IPS DF 6.9 (cell line): Measurements from ENCODE around the gene LTBP2.

ENCODE experiments used
- DNase-seq: peaks from one replicate; pipeline ENCODE4 v3.0.0-alpha.2; 2013; ENCODE audit warnings: low read depth, low spot score
- H3K27ac ChIP-seq: one replicate; pipeline ENCODE4 v1.5.1; 2013; ENCODE audit warnings: low read length, control low read depth
- H3K27me3 ChIP-seq: 2 replicates; pipeline ENCODE4 v1.6.1; 2013; ENCODE audit warnings: mild to moderate bottlenecking, low read length; ENCODE audit not compliant: control insufficient read depth, insufficient read depth
- H3K36me3 ChIP-seq: 2 replicates; pipeline ENCODE4 v1.6.1; 2013; ENCODE audit warnings: low read length; ENCODE audit not compliant: control insufficient read depth, insufficient read depth
- H3K4me1 ChIP-seq: 2 replicates; pipeline ENCODE4 v1.6.1; 2013; ENCODE audit warnings: low read length; ENCODE audit not compliant: control insufficient read depth, insufficient read depth
- H3K4me3 ChIP-seq: 2 replicates; pipeline ENCODE4 v1.5.1; 2013; ENCODE audit warnings: mild to moderate bottlenecking, low read length
- H3K9me3 ChIP-seq: 2 replicates; pipeline ENCODE4 v1.6.1; 2013; ENCODE audit warnings: low read length, inconsistent platforms; ENCODE audit not compliant: control insufficient read depth, insufficient read depth
- WGBS: extraction: QIAGEN DNeasy Blood & Tissue Kit; methylation state at CpG from one replicate; pipeline ENCODE4 v1.1.7; 2013; ENCODE audit warnings: mixed read lengths, missing lambda C conversion rate; ENCODE audit not compliant: insufficient read length, insufficient coverage; 5-methylcytosine and 5-hydroxymethylcytosine counted together

The LTBP2 gene

GRCh38 chr14:74611650-74612349 is at the start of gene LTBP2:
LTBP2 (minus strand) TSS chr14:74612237; CDS start chr14:74611944, 293 bp downstream.
- Histone ChIP-seq H3K9me3 (no peaks in the 10 kb centered on the region), H3K36me3 (no peaks in the 10 kb centered on the region; the same call in 1 of the 2 replicates), H3K27me3 (peaks cover 26% of the 10 kb centered on the region), H3K4me3 (peak within 1 kb of the TSS; percentile 34), H3K4me1 (no peaks in the 10 kb centered on the region), H3K27ac (no peak within 1 kb of the TSS)
- no CpG with 5 or more reads among the region's 70 CpGs for WGBS
- no peak for DNase-seq

- Histone ChIP-seq H3K36me3 (peaks cover 17% of the 10 kb centered on the region), H3K9me3 (no peaks in the 10 kb centered on the region), H3K4me1 (no peaks in the 10 kb centered on the region), H3K27me3 (no peaks in the 10 kb centered on the region), H3K27ac (no peak overlapping the region), H3K4me3 (no peak overlapping the region)
- no peak for DNase-seq
- WGBS: no CpG with 5 or more reads among the region's 5 CpGs
Observed at GRCh38 chr14:74660863-74661262, 48.8 kb upstream of the LTBP2 start.

DNA sequence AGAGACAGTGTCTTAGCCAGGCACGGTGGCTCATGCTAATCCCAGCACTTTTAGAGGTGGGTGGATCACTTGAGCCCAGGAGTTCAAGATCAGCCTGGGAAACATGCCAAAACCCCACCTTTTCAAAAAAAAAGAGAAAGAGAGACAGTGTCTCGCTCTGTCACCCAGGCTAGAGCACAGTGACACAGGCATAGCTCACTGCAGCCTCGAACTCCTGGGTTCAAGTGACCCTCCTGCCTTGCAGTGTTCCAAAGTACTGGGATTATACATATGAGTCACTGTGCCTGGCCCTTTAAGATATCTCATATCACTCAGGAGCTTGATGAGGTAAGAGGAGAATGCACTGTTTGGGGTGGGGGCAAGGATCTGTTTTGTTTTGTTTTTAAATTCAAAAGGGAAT is 48.1 kb upstream of the LTBP2 start:
- Histone ChIP-seq H3K36me3 (peaks cover 17% of the 10 kb centered on the region), H3K27ac (no peak overlapping the region)
- no CpG with 5 or more reads among the region's 3 CpGs for WGBS

DNA sequence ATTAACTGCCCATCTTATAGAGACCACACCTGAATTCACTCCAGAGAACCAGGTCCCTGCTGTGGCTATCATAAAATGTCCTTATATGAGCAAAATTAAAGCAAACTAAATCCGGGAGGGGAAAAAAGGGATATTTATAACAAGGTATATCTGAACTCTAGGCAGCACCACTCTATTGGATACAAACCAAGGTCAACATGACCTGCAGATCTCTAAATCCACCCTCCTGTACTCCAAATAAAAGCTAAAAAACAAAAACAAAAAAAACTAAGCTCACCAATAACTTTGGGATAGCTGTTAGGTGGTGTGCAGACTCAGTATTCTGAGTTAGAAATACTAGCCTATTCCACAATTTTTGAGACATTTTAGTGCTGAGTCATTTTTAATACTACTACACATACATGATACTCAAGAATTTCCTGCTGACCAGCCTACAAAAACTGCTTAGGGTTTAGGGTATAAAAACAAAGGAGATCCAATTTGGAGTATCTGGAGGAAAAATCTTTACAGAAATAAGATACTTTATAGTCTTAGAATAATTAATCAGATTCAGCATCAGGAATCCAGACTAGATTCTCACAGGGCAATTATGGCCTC is 46.6 kb upstream of the LTBP2 start:
- Histone ChIP-seq H3K4me1 (no peaks in the 10 kb centered on the region), H3K27ac (no peak overlapping the region), H3K4me3 (no peak overlapping the region), H3K27me3 (no peaks in the 10 kb centered on the region), H3K9me3 (no peaks in the 10 kb centered on the region), H3K36me3 (peaks cover 10% of the 10 kb centered on the region)
- DNase-seq: no peak
- no CpG with 5 or more reads among the region's 1 CpG for WGBS

More for the DNA sequence above, 48.1 kb upstream of the LTBP2 start:
- no peaks in the 10 kb centered on the region for H3K27me3 ChIP-seq
- DNase-seq: no peak
- no peak overlapping the region for H3K4me3 ChIP-seq
- no peaks in the 10 kb centered on the region for H3K9me3 ChIP-seq
- H3K4me1 ChIP-seq: no peaks in the 10 kb centered on the region

- WGBS: no CpG with 5 or more reads among the region's 3 CpGs
- no peaks in the 10 kb centered on the region for H3K4me1 ChIP-seq
- no peak for DNase-seq
- H3K9me3 ChIP-seq: no peaks in the 10 kb centered on the region
- 0 out of 2 replicates have a peak, but pooled peaks cover 1% of the 10 kb centered on the region for H3K36me3 ChIP-seq
- no peak overlapping the region for H3K27ac ChIP-seq
- no peaks in the 10 kb centered on the region for H3K27me3 ChIP-seq
- no peak overlapping the region for H3K4me3 ChIP-seq
Observed at GRCh38 chr14:74656964-74657363, 44.9 kb upstream of the LTBP2 start.

DNA sequence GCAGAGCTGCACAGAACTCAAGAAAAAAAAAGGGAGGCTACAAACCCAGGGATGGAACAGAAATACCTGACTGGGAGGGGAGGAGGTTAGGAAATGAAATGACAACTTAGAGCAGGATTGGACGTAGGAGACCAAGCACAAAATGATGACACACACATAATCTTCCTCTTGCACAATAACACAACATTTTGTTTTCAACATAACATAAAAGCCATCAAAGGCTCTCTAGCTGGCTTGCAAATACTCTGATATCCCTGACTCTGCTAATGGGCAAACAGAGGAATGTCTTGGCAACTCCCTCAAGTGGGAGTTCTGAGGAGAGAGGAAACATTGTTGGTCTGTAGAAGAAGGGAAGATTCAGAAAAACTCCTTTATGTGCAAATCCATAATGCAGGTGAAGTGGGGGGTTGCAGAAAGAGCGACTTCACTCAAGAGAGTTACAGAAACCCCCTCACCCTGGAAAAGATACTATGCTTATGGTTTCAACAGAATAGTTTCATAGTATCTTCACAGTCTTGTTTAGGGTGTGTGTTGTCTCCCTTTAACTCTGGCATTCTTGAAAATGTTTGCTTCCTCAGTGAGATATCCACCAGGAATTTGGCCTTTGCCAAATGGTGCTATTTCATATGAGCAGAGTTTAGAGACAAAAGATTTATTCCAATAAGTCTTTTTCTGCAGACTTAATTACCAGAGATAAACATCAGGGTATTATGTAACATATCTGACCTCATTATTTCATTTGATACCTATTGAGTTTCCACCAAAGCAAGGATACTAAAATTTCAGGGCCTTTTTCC is 43.8 kb upstream of the LTBP2 start:
- WGBS: no CpG with 5 or more reads among the region's 2 CpGs
- Histone ChIP-seq H3K9me3 (no peaks in the 10 kb centered on the region), H3K27ac (no peak overlapping the region), H3K27me3 (no peaks in the 10 kb centered on the region), H3K4me1 (no peaks in the 10 kb centered on the region), H3K4me3 (no peak overlapping the region), H3K36me3 (no peaks in the 10 kb centered on the region)
- no peak for DNase-seq

DNA sequence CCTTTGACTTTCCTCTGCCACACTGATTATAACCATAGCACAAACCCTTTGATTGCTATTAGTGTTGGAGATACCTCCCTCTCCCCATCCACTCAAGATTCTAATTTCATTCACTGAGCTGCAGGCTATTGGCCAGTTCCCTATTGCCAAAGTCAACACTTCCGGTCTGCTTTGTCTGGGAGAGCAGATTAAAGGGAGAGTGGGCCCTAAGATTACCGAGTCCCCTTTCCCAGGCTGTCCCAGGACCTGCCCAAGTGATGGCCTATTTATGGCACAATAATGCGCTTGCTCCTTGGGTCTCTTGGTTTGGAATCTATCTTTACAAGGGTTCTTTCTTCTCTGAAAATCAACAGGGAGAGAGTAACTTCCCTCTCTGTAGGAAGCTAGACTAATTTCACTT is 42.9 kb upstream of the LTBP2 start:
- Histone ChIP-seq H3K4me1 (no peaks in the 10 kb centered on the region), H3K27ac (no peak overlapping the region), H3K36me3 (no peaks in the 10 kb centered on the region), H3K27me3 (no peaks in the 10 kb centered on the region), H3K9me3 (no peaks in the 10 kb centered on the region), H3K4me3 (no peak overlapping the region)
- WGBS: no CpG with 5 or more reads among the region's 3 CpGs
- no peak for DNase-seq

DNA sequence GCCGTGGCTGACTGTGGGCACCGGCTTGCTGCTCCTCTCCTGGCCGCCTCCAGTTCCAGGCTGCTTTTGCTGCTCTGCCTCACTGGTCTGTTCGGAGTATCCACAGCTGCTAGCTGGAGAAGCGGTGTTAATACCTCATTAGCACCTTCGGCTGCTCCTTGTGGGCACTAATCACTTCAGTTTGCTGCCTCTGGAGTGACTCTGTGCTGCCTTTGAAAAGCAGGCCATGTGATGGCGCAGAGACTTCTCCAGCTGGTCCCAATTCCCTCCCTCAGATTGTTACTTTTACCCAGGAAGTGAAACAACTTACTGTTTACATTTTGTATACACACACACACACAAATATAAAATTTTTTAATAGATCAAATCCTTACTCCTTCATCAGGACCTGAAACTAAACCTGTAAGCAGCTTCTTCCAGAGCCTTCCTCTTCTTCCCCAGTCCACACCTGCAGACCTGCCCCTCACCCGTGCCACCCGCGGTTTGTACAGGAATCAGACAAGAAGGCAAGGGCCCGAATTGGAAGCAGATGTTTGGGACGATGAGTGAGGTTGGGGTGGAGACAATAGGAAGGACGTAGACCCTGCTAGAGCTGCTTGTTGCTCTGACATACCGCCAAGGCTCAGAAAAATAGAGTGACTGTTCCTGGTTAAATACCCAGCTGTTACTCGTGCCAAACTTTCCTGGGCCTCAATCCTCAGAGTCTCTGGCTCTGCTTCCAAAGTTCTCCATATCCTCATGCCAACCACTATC is 41.5 kb upstream of the LTBP2 start:
- Histone ChIP-seq H3K4me1 (no peaks in the 10 kb centered on the region), H3K27ac (no peak overlapping the region), H3K9me3 (no peaks in the 10 kb centered on the region), H3K27me3 (no peaks in the 10 kb centered on the region), H3K4me3 (no peak overlapping the region), H3K36me3 (no peaks in the 10 kb centered on the region)
- no peak for DNase-seq
- no CpG with 5 or more reads among the region's 15 CpGs for WGBS

GRCh38 chr14:74652541-74652940 is 40.5 kb upstream of the LTBP2 start:
- no CpG with 5 or more reads among the region's 4 CpGs for WGBS
- Histone ChIP-seq H3K4me3 (no peak overlapping the region), H3K4me1 (no peaks in the 10 kb centered on the region), H3K9me3 (no peaks in the 10 kb centered on the region), H3K27ac (no peak overlapping the region), H3K36me3 (no peaks in the 10 kb centered on the region), H3K27me3 (no peaks in the 10 kb centered on the region)
- DNase-seq: no peak
